Measurements from ENCODE around the gene ARHGAP40. TPM values are rescaled to one million over a fixed set of nuclear protein-coding genes. Genes with fewer than 3 reads are reported as not detected.

The ARHGAP40 gene
- total and polyA plus RNA-seq, 9 of the 15 experiments (the other 6 are each of a cell fraction or from before 2014, with no cell fraction given): not detected

DNA sequence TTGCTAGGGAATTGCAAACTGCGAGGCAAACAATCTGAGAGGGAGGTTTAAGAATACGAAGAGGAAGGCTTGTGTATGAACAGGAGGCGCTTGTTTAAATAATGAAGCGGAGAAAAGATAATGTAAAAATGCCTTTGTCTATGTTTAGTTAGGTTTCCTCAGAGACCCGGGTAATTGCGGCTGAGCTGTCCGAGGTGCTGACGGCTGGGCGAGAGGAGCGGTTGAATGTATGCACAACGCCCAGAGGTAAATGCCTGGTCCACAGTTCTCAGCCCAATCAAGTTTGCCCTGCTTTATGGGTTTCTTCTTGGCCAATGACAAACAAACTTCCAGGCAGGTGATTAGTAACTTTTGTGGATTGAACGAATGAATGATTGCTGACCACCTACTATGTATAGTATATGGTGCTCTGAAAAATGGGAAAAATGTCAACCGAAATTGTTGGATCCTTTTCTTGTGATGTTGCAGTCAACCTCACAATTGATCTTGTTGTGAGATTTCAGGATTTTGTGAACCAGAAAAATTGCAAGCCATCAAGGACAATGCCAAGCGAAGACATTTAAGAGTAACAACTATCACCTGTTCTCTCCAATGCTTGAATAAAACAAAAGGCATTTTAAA lies 84.4 kb downstream of the ARHGAP40 start (continued):
- TF ChIP-seq, protein P1, sequence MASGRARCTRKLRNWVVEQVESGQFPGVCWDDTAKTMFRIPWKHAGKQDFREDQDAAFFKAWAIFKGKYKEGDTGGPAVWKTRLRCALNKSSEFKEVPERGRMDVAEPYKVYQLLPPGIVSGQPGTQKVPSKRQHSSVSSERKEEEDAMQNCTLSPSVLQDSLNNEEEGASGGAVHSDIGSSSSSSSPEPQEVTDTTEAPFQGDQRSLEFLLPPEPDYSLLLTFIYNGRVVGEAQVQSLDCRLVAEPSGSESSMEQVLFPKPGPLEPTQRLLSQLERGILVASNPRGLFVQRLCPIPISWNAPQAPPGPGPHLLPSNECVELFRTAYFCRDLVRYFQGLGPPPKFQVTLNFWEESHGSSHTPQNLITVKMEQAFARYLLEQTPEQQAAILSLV (tag; IDR thresholded peaks at IDR 0.05): no peak
- TF ChIP-seq GABPB1 (CRISPR knock-in tag; IDR thresholded peaks at IDR 0.05) (no peak), SETDB1 (IDR thresholded peaks at IDR 0.05; ENCODE audit: low read length) (no peak), ZNF354B (CRISPR knock-in tag; IDR thresholded peaks at IDR 0.05) (no peak), SMC3 (conservative IDR thresholded peaks at IDR 0.05; ENCODE audit: insufficient read depth, low read depth, low read length) (no peak), ZNF197 (CRISPR knock-in tag; IDR thresholded peaks at IDR 0.05; ENCODE audit: low read depth) (no peak), JUND (IDR thresholded peaks at IDR 0.05; ENCODE audit: borderline replicate concordance, low read depth, low read length) (no peak), JUND (tag; IDR thresholded peaks at IDR 0.05; ENCODE audit: borderline replicate concordance, low read depth, low read length) (no peak), PCBP2 (IDR thresholded peaks at IDR 0.05; ENCODE audit: low read depth, low read length, poor library complexity, severe bottlenecking) (no peak), SMAD4 (CRISPR knock-in tag; conservative IDR thresholded peaks at IDR 0.05) (no peak), NR2F6 (CRISPR knock-in tag; IDR thresholded peaks at IDR 0.05) (no peak), XRCC4 (IDR thresholded peaks at IDR 0.05; ENCODE audit: extremely low read depth, insufficient read depth, insufficient read length) (no peak), GATAD2A (IDR thresholded peaks at IDR 0.05) (no peak), ZNF165 (CRISPR knock-in tag; IDR thresholded peaks at IDR 0.05; ENCODE audit: borderline replicate concordance) (no peak), NELFE (IDR thresholded peaks at IDR 0.05; ENCODE audit: insufficient read depth, insufficient read length) (no peak), ZNF146 (CRISPR knock-in tag; IDR thresholded peaks at IDR 0.05; ENCODE audit: unreplicated experiment) (no peak), SMAD1 (IDR thresholded peaks at IDR 0.05; ENCODE audit: low read depth, low read length, partially characterized antibody) (no peak), SP2 (IDR thresholded peaks at IDR 0.05; ENCODE audit: extremely low read depth, low read depth, low read length, poor library complexity, severe bottlenecking) (no peak), ZNF184 (CRISPR knock-in tag; IDR thresholded peaks at IDR 0.05) (no peak), PTRF (tag; IDR thresholded peaks at IDR 0.05) (no peak)
- TF ChIP-seq, protein P2, sequence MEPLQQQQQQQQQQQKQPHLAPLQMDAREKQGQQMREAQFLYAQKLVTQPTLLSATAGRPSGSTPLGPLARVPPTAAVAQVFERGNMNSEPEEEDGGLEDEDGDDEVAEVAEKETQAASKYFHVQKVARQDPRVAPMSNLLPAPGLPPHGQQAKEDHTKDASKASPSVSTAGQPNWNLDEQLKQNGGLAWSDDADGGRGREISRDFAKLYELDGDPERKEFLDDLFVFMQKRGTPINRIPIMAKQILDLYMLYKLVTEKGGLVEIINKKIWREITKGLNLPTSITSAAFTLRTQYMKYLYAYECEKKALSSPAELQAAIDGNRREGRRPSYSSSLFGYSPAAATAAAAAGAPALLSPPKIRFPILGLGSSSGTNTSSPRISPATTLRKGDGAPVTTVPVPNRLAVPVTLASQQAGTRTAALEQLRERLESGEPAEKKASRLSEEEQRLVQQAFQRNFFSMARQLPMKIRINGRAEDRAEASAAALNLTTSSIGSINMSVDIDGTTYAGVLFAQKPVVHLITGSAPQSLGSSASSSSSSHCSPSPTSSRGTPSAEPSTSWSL (CRISPR knock-in tag; IDR thresholded peaks at IDR 0.05; ENCODE audit: borderline replicate concordance): no peak
- TF ChIP-seq, protein P3, sequence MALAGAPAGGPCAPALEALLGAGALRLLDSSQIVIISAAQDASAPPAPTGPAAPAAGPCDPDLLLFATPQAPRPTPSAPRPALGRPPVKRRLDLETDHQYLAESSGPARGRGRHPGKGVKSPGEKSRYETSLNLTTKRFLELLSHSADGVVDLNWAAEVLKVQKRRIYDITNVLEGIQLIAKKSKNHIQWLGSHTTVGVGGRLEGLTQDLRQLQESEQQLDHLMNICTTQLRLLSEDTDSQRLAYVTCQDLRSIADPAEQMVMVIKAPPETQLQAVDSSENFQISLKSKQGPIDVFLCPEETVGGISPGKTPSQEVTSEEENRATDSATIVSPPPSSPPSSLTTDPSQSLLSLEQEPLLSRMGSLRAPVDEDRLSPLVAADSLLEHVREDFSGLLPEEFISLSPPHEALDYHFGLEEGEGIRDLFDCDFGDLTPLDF (CRISPR knock-in tag; IDR thresholded peaks at IDR 0.05): no peak
- TF ChIP-seq, protein P4, sequence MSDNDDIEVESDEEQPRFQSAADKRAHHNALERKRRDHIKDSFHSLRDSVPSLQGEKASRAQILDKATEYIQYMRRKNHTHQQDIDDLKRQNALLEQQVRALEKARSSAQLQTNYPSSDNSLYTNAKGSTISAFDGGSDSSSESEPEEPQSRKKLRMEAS (CRISPR knock-in tag; IDR thresholded peaks at IDR 0.05): no peak
- TF ChIP-seq, protein P5, sequence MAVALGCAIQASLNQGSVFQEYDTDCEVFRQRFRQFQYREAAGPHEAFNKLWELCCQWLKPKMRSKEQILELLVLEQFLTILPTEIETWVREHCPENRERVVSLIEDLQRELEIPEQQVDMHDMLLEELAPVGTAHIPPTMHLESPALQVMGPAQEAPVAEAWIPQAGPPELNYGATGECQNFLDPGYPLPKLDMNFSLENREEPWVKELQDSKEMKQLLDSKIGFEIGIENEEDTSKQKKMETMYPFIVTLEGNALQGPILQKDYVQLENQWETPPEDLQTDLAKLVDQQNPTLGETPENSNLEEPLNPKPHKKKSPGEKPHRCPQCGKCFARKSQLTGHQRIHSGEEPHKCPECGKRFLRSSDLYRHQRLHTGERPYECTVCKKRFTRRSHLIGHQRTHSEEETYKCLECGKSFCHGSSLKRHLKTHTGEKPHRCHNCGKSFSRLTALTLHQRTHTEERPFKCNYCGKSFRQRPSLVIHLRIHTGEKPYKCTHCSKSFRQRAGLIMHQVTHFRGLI (CRISPR knock-in tag; IDR thresholded peaks at IDR 0.05): no peak

Measured in K562 (cell line).